Activated CD4-positive, alpha-beta T cell treated with anti-CD3 and anti-CD28 coated beads for 4 hours (primary cell): ENCODE measurements around the gene CASP12.
A peak's percentile ranks its signal among the peaks of the same experiment; 100 is the strongest.

Experiments used
- DNase-seq, 2 donors: peaks; one replicate each; pipeline ENCODE4 v3.0.0-alpha.2; 2020

The CASP12 gene

GRCh38 chr11:104883342-104883741 is 14.9 kb downstream of the CASP12 start:
- no peak for DNase-seq

GRCh38 chr11:104881117-104881794 is 17.0 kb downstream of the CASP12 start:
- no peak for DNase-seq

- DNase-seq = no peak
Measured at GRCh38 chr11:104879514-104880190, 18.6 kb downstream of the CASP12 start.

- peak in 1 of 2 donors; percentile 27 for DNase-seq
Measured at GRCh38 chr11:104876861-104877431, 21.3 kb downstream of the CASP12 start.

- no peak for DNase-seq
Measured at GRCh38 chr11:104876324-104876723, 21.9 kb downstream of the CASP12 start.

GRCh38 chr11:104873252-104873651 is 25.0 kb downstream of the CASP12 start:
- no peak for DNase-seq

GRCh38 chr11:104872393-104872792 is 25.9 kb downstream of the CASP12 start:
- no peak for DNase-seq

GRCh38 chr11:104870910-104871309 is 27.4 kb downstream of the CASP12 start:
- DNase-seq = no peak

GRCh38 chr11:104866815-104867214 is 31.4 kb downstream of the CASP12 start:
- DNase-seq = no peak

- no peak for DNase-seq
Measured at GRCh38 chr11:104858882-104859775, 39.1 kb downstream of the CASP12 start.

- DNase-seq = no peak
Measured at GRCh38 chr11:104856607-104857006, 41.7 kb downstream of the CASP12 start.

GRCh38 chr11:104855965-104856364 is 42.3 kb downstream of the CASP12 start:
- no peak for DNase-seq

GRCh38 chr11:104853276-104853675 is 45.0 kb downstream of the CASP12 start:
- DNase-seq = no peak

GRCh38 chr11:104852811-104853210 is 45.4 kb downstream of the CASP12 start:
- DNase-seq = no peak

GRCh38 chr11:104846216-104846615 is 52.0 kb downstream of the CASP12 start:
- DNase-seq = no peak

- DNase-seq = no peak
Measured at GRCh38 chr11:104844451-104844850, 53.8 kb downstream of the CASP12 start.

GRCh38 chr11:104843150-104843836 is 55.0 kb downstream of the CASP12 start:
- no peak for DNase-seq

- DNase-seq = no peak
Measured at GRCh38 chr11:104841973-104842525, 56.2 kb downstream of the CASP12 start.

- no peak for DNase-seq
Measured at GRCh38 chr11:104841185-104841584, 57.1 kb downstream of the CASP12 start.

- no peak for DNase-seq
Measured at GRCh38 chr11:104837969-104838639, 60.2 kb downstream of the CASP12 start.

- DNase-seq = no peak
Measured at GRCh38 chr11:104836691-104837090, 61.6 kb downstream of the CASP12 start.
